Neural cell (in vitro differentiated cells): ENCODE data around the gene HDHD2. TPM values are rescaled to one million over a fixed set of nuclear protein-coding genes. Genes with fewer than 3 reads are reported as not detected.

Experiments used
- H2AFZ ChIP-seq: fragments of 200-600, 300-800 bp; sonication (generic), shearing (Covaris generic); 2 replicates; pipeline ENCODE4 v1.6.0; 2014; ENCODE audit warnings: low read depth, mild to moderate bottlenecking, antibody characterized with exemption, low read length, moderate library complexity
- H3F3A ChIP-seq: fragments of 200-600 bp; shearing (Covaris generic); 2 replicates; pipeline ENCODE4 v1.6.1; 2016; ENCODE audit warnings: mild to moderate bottlenecking, moderate library complexity, mixed read lengths, antibody characterized with exemption, low read length; ENCODE audit not compliant: insufficient read depth, poor library complexity, severe bottlenecking
- H3K27ac ChIP-seq: fragments of 200-600, 300-800 bp; sonication (generic), shearing (Covaris generic); 2 replicates; pipeline ENCODE4 v1.5.1; 2014; ENCODE audit warnings: mild to moderate bottlenecking, low read length, moderate library complexity
- H3K27me3 ChIP-seq: fragments of 300-800, 200-600 bp; sonication (generic), shearing (Covaris generic); 2 replicates; pipeline ENCODE4 v1.6.0; 2014; ENCODE audit warnings: mild to moderate bottlenecking, low read depth, low read length, moderate library complexity; ENCODE audit not compliant: insufficient read depth
- H3K36me3 ChIP-seq: fragments of 300-800, 200-600 bp; sonication (generic), shearing (Covaris generic); 2 replicates; pipeline ENCODE4 v1.5.1; 2014; ENCODE audit warnings: mild to moderate bottlenecking, antibody characterized with exemption, low read length, moderate library complexity; ENCODE audit not compliant: insufficient read depth
- H3K4me2 ChIP-seq: fragments of 300-800, 200-600 bp; sonication (generic), shearing (Covaris generic); 2 replicates; pipeline ENCODE4 v1.6.0; 2014; ENCODE audit warnings: mild to moderate bottlenecking, low read length
- H3K4me3 ChIP-seq: fragments of 300-800, 200-600 bp; sonication (generic), shearing (Covaris generic); 2 replicates; pipeline ENCODE4 v1.5.1; 2014; ENCODE audit warnings: mild to moderate bottlenecking, low read length, moderate library complexity
- H3K79me2 ChIP-seq: fragments of 200-600 bp; shearing (Covaris generic); replicated peaks from 2 replicates; pipeline ENCODE4 v1.6.0; 2014; ENCODE audit warnings: mild to moderate bottlenecking, low read length, moderate library complexity; ENCODE audit not compliant: insufficient read depth
- H3K9ac ChIP-seq: fragments of 300-800, 200-600 bp; sonication (generic), shearing (Covaris generic); 2 replicates; pipeline ENCODE4 v1.6.1; 2016; ENCODE audit warnings: mild to moderate bottlenecking, low read length, mixed read lengths
- H3K9me2 ChIP-seq: fragments of 200-600 bp; shearing (Covaris generic); 2 replicates; pipeline ENCODE4 v1.6.1; 2016; ENCODE audit warnings: mild to moderate bottlenecking, low read length, mixed read lengths; ENCODE audit not compliant: insufficient read depth
- H3K9me3 ChIP-seq: fragments of 200-600, 300-800 bp; sonication (generic), shearing (Covaris generic); 2 replicates; pipeline ENCODE4 v1.6.1; 2016; ENCODE audit warnings: mild to moderate bottlenecking, mixed run types, low read length, moderate library complexity, mixed read lengths
- H4K20me1 ChIP-seq: fragments of 200-600 bp; shearing (Covaris generic); 2 replicates; pipeline ENCODE4 v1.6.1; 2016; ENCODE audit warnings: mild to moderate bottlenecking, mixed run types; ENCODE audit not compliant: insufficient read depth
- EP300 ChIP-seq: fragments of 450-650 bp; conservative IDR thresholded peaks from 2 replicates; pipeline ENCODE4 v1.6.1; 2014; ENCODE audit warnings: antibody characterized with exemption, mild to moderate bottlenecking, moderate library complexity; ENCODE audit not compliant: poor library complexity, severe bottlenecking
- EZH2 ChIP-seq: fragments of 200-600, 300-800 bp; shearing (Covaris generic), sonication (generic); IDR thresholded peaks from 2 replicates; pipeline ENCODE4 v1.6.1; 2014; ENCODE audit warnings: antibody characterized with exemption, low read length, borderline replicate concordance, mild to moderate bottlenecking; ENCODE audit not compliant: insufficient read depth, poor library complexity, severe bottlenecking
- MXI1 ChIP-seq: fragments of 450-650 bp; conservative IDR thresholded peaks from 2 replicates; pipeline ENCODE4 v1.6.1; 2014; ENCODE audit warnings: antibody characterized with exemption, mild to moderate bottlenecking; ENCODE audit not compliant: poor library complexity, severe bottlenecking
- POLR2AphosphoS5 ChIP-seq: IDR thresholded peaks from 2 replicates; pipeline ENCODE4 v1.6.1; 2012
- RAD21 ChIP-seq: fragments of 450-650 bp; conservative IDR thresholded peaks from 2 replicates; pipeline ENCODE4 v1.6.1; 2014; ENCODE audit warnings: antibody characterized with exemption, mild to moderate bottlenecking, moderate library complexity
- SMC3 ChIP-seq: fragments of 450-650 bp; conservative IDR thresholded peaks from 2 replicates; pipeline ENCODE4 v1.6.1; 2014; ENCODE audit warnings: antibody characterized with exemption, mild to moderate bottlenecking, moderate library complexity; ENCODE audit not compliant: poor library complexity
- TAF1 ChIP-seq: IDR thresholded peaks from 2 replicates; pipeline ENCODE4 v1.6.1; 2012; ENCODE audit warnings: low read depth
- polyA plus RNA-seq: library from polyadenylated mRNA; depleted of rRNA; stranded (reverse); fragments of >200 nt; gene quantifications from 2 replicates; pipeline ENCODE4 v1.2.3, GENCODE V29; 2014
- TF ChIP-seq, protein P1 (sequence below): IDR thresholded peaks from 2 replicates; pipeline ENCODE4 v1.6.1; 2012; ENCODE audit warnings: borderline replicate concordance
- TF ChIP-seq, protein P2 (sequence below): fragments of 450-650 bp; IDR thresholded peaks from 2 replicates; pipeline ENCODE4 v1.5.1; 2014; ENCODE audit warnings: antibody characterized with exemption, mild to moderate bottlenecking, moderate library complexity; ENCODE audit not compliant: poor library complexity, severe bottlenecking

HDHD2 gene
- polyA plus RNA-seq, 1 donor from 2014 or later: 61.3 TPM

DNA sequence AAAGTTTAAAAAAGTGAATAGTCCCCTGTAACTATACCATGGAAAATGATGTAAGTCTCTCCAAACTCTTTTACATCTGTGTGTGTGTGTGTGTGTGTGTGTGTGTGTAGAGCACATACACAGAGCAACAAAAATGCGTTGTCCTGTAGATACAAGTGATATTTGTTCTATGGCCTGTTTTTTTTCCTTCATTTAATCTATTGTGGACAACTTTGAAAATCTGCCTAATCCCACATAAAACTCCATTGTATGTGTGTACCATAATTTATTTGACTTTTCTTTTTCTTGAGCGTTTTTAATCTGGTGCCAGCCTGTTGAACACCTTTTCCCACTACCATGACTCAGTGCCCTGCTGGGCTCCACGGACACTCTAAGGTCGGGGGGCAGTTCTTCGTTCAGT, 62.6 kb downstream of the HDHD2 start:
- H3K4me3 ChIP-seq: no peak overlapping the region
- H3K79me2 ChIP-seq: no peaks in the 10 kb centered on the region
- no peaks in the 10 kb centered on the region for H3F3A ChIP-seq
- H3K27me3 ChIP-seq: no peaks in the 10 kb centered on the region
- H3K27ac ChIP-seq: no peak overlapping the region
- H3K9me3 ChIP-seq: no peaks in the 10 kb centered on the region
- H2AFZ ChIP-seq: no peak overlapping the region
- no peaks in the 10 kb centered on the region for H3K36me3 ChIP-seq
- TF ChIP-seq RAD21 (no peak), MXI1 (no peak), TAF1 (no peak), EP300 (no peak), POLR2AphosphoS5 (no peak), SMC3 (no peak), EZH2 (no peak)
- TF ChIP-seq, protein P1, sequence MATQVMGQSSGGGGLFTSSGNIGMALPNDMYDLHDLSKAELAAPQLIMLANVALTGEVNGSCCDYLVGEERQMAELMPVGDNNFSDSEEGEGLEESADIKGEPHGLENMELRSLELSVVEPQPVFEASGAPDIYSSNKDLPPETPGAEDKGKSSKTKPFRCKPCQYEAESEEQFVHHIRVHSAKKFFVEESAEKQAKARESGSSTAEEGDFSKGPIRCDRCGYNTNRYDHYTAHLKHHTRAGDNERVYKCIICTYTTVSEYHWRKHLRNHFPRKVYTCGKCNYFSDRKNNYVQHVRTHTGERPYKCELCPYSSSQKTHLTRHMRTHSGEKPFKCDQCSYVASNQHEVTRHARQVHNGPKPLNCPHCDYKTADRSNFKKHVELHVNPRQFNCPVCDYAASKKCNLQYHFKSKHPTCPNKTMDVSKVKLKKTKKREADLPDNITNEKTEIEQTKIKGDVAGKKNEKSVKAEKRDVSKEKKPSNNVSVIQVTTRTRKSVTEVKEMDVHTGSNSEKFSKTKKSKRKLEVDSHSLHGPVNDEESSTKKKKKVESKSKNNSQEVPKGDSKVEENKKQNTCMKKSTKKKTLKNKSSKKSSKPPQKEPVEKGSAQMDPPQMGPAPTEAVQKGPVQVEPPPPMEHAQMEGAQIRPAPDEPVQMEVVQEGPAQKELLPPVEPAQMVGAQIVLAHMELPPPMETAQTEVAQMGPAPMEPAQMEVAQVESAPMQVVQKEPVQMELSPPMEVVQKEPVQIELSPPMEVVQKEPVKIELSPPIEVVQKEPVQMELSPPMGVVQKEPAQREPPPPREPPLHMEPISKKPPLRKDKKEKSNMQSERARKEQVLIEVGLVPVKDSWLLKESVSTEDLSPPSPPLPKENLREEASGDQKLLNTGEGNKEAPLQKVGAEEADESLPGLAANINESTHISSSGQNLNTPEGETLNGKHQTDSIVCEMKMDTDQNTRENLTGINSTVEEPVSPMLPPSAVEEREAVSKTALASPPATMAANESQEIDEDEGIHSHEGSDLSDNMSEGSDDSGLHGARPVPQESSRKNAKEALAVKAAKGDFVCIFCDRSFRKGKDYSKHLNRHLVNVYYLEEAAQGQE: no peak
- TF ChIP-seq, protein P2, sequence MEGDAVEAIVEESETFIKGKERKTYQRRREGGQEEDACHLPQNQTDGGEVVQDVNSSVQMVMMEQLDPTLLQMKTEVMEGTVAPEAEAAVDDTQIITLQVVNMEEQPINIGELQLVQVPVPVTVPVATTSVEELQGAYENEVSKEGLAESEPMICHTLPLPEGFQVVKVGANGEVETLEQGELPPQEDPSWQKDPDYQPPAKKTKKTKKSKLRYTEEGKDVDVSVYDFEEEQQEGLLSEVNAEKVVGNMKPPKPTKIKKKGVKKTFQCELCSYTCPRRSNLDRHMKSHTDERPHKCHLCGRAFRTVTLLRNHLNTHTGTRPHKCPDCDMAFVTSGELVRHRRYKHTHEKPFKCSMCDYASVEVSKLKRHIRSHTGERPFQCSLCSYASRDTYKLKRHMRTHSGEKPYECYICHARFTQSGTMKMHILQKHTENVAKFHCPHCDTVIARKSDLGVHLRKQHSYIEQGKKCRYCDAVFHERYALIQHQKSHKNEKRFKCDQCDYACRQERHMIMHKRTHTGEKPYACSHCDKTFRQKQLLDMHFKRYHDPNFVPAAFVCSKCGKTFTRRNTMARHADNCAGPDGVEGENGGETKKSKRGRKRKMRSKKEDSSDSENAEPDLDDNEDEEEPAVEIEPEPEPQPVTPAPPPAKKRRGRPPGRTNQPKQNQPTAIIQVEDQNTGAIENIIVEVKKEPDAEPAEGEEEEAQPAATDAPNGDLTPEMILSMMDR: no peak
- no peaks in the 10 kb centered on the region for H3K9me2 ChIP-seq
- no peak overlapping the region for H3K4me2 ChIP-seq
- no peaks in the 10 kb centered on the region for H4K20me1 ChIP-seq
- no peak overlapping the region for H3K9ac ChIP-seq

DNA sequence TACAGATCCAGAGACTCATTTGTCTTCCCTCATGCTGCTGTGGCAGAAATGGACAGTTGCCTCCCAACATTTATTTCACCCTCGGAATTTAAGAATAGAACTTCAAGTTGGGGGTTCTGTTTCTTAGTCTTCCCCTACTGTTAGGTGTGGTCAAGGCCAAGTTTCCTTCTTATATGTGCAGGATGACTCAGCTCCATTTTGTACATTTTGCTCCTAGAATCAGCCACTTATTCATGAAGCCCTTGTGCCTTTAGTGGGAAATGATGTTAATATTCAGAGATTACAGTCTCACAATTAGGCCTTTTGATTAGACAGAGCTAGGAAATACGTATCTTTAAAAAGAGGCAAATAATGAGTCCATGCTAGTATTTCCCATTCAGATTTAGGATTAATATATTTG, 68.7 kb downstream of the HDHD2 start:
- H3K4me2 ChIP-seq: no peak overlapping the region
- no peaks in the 10 kb centered on the region for H3K36me3 ChIP-seq
- TF ChIP-seq, protein P1: no peak
- no peaks in the 10 kb centered on the region for H4K20me1 ChIP-seq
- no peak overlapping the region for H2AFZ ChIP-seq
- H3K79me2 ChIP-seq: no peaks in the 10 kb centered on the region
- H3K9me2 ChIP-seq: no peaks in the 10 kb centered on the region
- no peak overlapping the region for H3K9ac ChIP-seq
- no peaks in the 10 kb centered on the region for H3K27me3 ChIP-seq
- no peak overlapping the region for H3K27ac ChIP-seq
- H3K4me3 ChIP-seq: no peak overlapping the region
- no peaks in the 10 kb centered on the region for H3F3A ChIP-seq
- H3K9me3 ChIP-seq: no peaks in the 10 kb centered on the region
